Esophagus squamous epithelium (tissue), 4 donors: ENCODE measurements around the gene RPL7A.

ENCODE experiments used
- CTCF ChIP-seq, 6 experiments: fragments of 450-650 bp in 4 of 6; fragments of 200-600 bp in 2 of 6; sonication (generic) in 2 of 6; IDR thresholded peaks; one replicate each; pipeline ENCODE4 v1.5.1; 2016 to 2019; ENCODE audit warnings: antibody characterized with exemption in 6 of 6, mild to moderate bottlenecking in 4 of 6, moderate library complexity in 4 of 6
- POLR2A ChIP-seq, 4 donors: fragments of 450-650 bp; IDR thresholded peaks; one replicate each; pipeline ENCODE4 v1.6.1; 2017; ENCODE audit warnings: antibody characterized with exemption in 4 of 4, mild to moderate bottlenecking in 4 of 4, moderate library complexity in 3 of 4

- TF ChIP-seq CTCF (IDR thresholded peaks at IDR 0.05), result peak in 5 of 6 experiments; percentile 14 to 67 (median 31)
- no peak for TF ChIP-seq POLR2A (IDR thresholded peaks at IDR 0.05)
These were observed 4.1 kb downstream of the RPL7A start for GRCh38 chr9:133351908-133352634.
